ENCODE results near the gene AFF4. TPM values are rescaled to one million over a fixed set of nuclear protein-coding genes. Genes with fewer than 3 reads are reported as not detected.

The AFF4 gene
- total and polyA plus RNA-seq, 10 of the 15 experiments (the other 5 are each of a cell fraction or from before 2014, with no cell fraction given), result 1.1 to 20.2 (median 10.4) TPM

- no peak for TF ChIP-seq ZNF384 (IDR thresholded peaks at IDR 0.05; ENCODE audit: borderline replicate concordance, low read depth, low read length)
- TF ChIP-seq ZNF207 (IDR thresholded peaks at IDR 0.05; ENCODE audit: borderline replicate concordance), result no peak
- no peak for TF ChIP-seq ZNF274 (IDR thresholded peaks at IDR 0.05; ENCODE audit: insufficient read depth, insufficient read length)
Observed at GRCh38 chr5:132907161-132907560, 56.3 kb downstream of the AFF4 start (continued).

GRCh38 chr5:132905938-132906337 lies 57.5 kb downstream of the AFF4 start:
- Histone ChIP-seq H2AFZ (ENCODE audit: control insufficient read depth, low read depth, low read length) (no peak overlapping the region), H3K27ac (ENCODE audit: control insufficient read depth, insufficient read depth) (no peak overlapping the region), H4K20me1 (ENCODE audit: control insufficient read depth, insufficient read depth) (no peaks in the 10 kb centered on the region), H3K9ac (ENCODE audit: control insufficient read depth, insufficient read depth, low read length) (no peak overlapping the region), H3K27me3 (replicated peaks in 1 of 2; ENCODE audit: control insufficient read depth in 2 of 2, insufficient read depth in 2 of 2, low read length in 1 of 2) (no peaks in the 10 kb centered on the region), H3K9me3 (replicated peaks; ENCODE audit: control insufficient read depth, insufficient read depth, low read length) (no peaks in the 10 kb centered on the region), H3K36me3 (ENCODE audit: control insufficient read depth in 2 of 2, insufficient read depth in 2 of 2, low read length in 1 of 2) (peaks cover 0 to 3% of the 10 kb centered on the region in 2 experiments; a peak in 2 of 4 replicates), H3K4me3 (no peak overlapping the region), H3K4me1 (ENCODE audit: control insufficient read depth, insufficient read depth, low read length) (no peaks in the 10 kb centered on the region), H3K4me2 (ENCODE audit: control insufficient read depth, insufficient read depth) (no peak overlapping the region), H3K79me2 (ENCODE audit: control insufficient read depth, insufficient read depth, low read length) (no peaks in the 10 kb centered on the region; the same call in 1 of the 2 replicates)
- TF ChIP-seq BCL11A (IDR thresholded peaks at IDR 0.05; ENCODE audit: low read depth, low read length) (no peak), MYB (IDR thresholded peaks at IDR 0.05; ENCODE audit: borderline replicate concordance, low read depth, low read length) (no peak), CTCF (IDR thresholded peaks at IDR 0.05 in 2 of 3, conservative IDR thresholded peaks at IDR 0.05 in 1 of 3; ENCODE audit: control insufficient read depth in 2 of 3, extremely low read depth in 1 of 3, insufficient read depth in 1 of 3, low read depth in 3 of 3, low read length in 3 of 3) (no peak), CHD2 (IDR thresholded peaks at IDR 0.05; ENCODE audit: borderline replicate concordance, low read depth, low read length) (no peak), CBX3 (IDR thresholded peaks at IDR 0.05; ENCODE audit: borderline replicate concordance, low read depth) (no peak), USF2 (IDR thresholded peaks at IDR 0.05; ENCODE audit: borderline replicate concordance, low read depth, low read length) (no peak)
- TF ChIP-seq, protein P1, sequence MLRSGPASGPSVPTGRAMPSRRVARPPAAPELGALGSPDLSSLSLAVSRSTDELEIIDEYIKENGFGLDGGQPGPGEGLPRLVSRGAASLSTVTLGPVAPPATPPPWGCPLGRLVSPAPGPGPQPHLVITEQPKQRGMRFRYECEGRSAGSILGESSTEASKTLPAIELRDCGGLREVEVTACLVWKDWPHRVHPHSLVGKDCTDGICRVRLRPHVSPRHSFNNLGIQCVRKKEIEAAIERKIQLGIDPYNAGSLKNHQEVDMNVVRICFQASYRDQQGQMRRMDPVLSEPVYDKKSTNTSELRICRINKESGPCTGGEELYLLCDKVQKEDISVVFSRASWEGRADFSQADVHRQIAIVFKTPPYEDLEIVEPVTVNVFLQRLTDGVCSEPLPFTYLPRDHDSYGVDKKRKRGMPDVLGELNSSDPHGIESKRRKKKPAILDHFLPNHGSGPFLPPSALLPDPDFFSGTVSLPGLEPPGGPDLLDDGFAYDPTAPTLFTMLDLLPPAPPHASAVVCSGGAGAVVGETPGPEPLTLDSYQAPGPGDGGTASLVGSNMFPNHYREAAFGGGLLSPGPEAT (IDR thresholded peaks at IDR 0.05; ENCODE audit: low read depth), result no peak
- 95% methylated on average over 2 of the region's 2 CpGs for WGBS (ENCODE audit: insufficient coverage, insufficient replicate concordance, low lambda C conversion rate, missing lambda C conversion rate)
- no TSS peak for BruUV-seq (replicated peaks)
- in situ Hi-C loops (cut with MboI), result no loop called here
- SMC1A ChIA-PET (ENCODE audit: uncharacterized antibody, unreplicated experiment), result interaction anchor here (0.6 to 1.2 kb wide), 3 partner anchors 11 to 204 kb away, joined by 3 to 4 read pairs (median 4); no protein-coding TSS in a partner anchor
- intact Hi-C loops (cut with micrococcal nuclease; ENCODE audit: unreplicated experiment), result no loop called here
- DNase-seq (ENCODE audit: low read depth, low spot score) (no peak), FAIRE-seq (no peak), ATAC-seq (no peak)
- CTCF ChIA-PET, result interaction anchor here (1.0 kb wide), 2 partner anchors 15 to 23 kb away, joined by 3 read pairs; no protein-coding TSS in a partner anchor
- POLR2A ChIA-PET, result interaction anchor here (0.6 kb wide), 2 partner anchors 219 to 1616 kb away, joined by 3 to 5 read pairs; no protein-coding TSS in a partner anchor
- RAD21 ChIA-PET (ENCODE audit: unreplicated experiment), result no interaction called here
